ENCODE measurements around the gene SNAP47. TPM values are rescaled to one million over a fixed set of nuclear protein-coding genes. Genes with fewer than 3 reads are reported as not detected.

The SNAP47 gene
- total RNA-seq, 2 experiments from 2014 or later, result 30.9 to 32.5 TPM

DNA sequence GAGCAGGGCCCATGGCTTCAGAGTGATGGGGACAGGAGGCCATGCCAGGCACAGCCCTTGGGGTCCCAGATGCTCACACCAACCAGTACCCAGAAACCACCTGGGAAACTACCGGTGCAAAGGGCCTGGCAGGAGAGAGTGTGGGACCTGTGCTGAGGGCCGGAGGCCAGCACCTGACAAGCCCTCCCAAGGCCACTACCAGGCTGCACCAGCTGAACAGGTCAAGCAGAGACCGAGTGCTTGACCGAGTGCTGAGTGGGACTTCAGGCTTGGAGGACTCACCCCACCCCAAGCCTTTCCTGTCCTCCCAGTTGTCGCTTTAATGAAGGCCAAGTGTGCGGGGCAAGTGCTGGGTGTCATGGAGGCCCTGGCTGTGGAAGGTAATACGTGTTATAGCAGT is 36.5 kb downstream of the SNAP47 start:
- POLR2A ChIA-PET, result no interaction called here
- Mint-ChIP-seq H3K9me3 (no peaks in the 10 kb centered on the region), H3K27ac (no peak overlapping the region), H3K4me1 (ENCODE audit: low read depth) (peaks cover 25% of the 10 kb centered on the region), H3K36me3 (peaks cover 26% of the 10 kb centered on the region), H3K4me3 (no peak overlapping the region), H3K27me3 (no peaks in the 10 kb centered on the region)
- intact Hi-C loops (cut with micrococcal nuclease), result no loop called here
- DNase-seq, result no peak
- CTCF ChIA-PET, result no interaction called here

DNA sequence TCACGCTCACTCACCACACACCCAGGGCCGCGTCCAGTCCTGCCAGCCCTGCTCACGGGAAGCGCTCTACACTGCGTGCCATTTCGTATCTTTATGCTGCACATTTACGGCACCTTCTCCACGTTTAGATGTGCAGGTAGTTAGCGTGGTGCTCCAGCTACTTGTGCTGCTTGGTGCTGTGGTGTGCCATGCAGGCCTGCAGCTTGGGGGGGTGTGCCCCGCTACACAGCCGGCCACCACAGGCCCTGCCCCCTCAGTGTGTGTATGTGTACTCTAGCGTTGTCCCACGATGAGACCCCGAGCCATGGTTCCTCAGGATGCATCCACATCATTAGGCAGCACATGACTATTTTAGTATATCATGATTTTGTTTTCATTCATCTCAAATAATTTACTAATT is 38.3 kb downstream of the SNAP47 start:
- Mint-ChIP-seq H3K27me3 (no peaks in the 10 kb centered on the region), H3K27ac (no peak overlapping the region), H3K4me3 (no peak overlapping the region), H3K36me3 (peaks cover 12% of the 10 kb centered on the region), H3K9me3 (no peaks in the 10 kb centered on the region), H3K4me1 (ENCODE audit: low read depth) (peaks cover 15% of the 10 kb centered on the region)
- intact Hi-C loops (cut with micrococcal nuclease), result no loop called here
- ChIA-PET POLR2A (no interaction called here), CTCF (interaction anchor here (1.5 kb wide), 1 partner anchor 12 kb away, joined by 4 read pairs; no protein-coding TSS in a partner anchor)
- DNase-seq, result no peak

DNA sequence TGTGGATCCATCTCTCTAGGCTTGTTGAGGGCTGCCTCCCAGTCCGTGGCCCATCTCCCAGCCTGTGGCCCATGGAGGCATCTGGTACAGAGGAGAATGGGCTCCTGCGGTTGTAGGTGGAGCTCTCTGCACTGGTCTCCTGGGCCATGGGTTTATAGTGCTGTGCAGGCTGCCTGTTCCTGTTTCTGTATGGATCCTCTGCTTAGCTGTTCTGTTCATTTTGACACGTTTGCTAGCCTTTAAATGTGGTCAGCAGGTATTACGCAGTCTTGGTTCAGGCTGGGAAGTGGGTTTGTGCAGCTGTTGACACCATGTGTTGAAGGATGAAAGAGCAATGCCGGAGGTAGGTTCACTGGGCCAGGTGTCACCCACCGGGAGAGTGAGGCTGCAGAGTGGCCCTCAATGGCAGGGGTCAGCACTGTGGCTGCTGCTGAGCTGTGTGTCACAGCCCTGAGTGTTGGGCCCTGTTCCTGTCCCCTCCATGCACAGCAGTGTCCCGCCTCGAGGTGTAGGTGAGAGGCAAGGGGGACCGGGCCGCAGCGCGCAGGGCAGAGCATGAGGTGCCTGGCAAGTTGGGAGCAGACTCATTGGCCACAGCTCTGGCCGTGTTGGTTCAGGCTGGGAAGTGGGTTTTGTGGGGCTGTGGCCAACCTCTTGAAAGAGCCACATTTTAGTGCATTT is 39.0 kb downstream of the SNAP47 start:
- DNase-seq, result peak; percentile 44
- Mint-ChIP-seq H3K4me3 (no peak overlapping the region), H3K27ac (no peak overlapping the region), H3K36me3 (peaks cover 7% of the 10 kb centered on the region), H3K27me3 (no peaks in the 10 kb centered on the region), H3K4me1 (ENCODE audit: low read depth) (peaks cover 15% of the 10 kb centered on the region), H3K9me3 (no peaks in the 10 kb centered on the region)
- POLR2A ChIA-PET, result interaction anchor here (0.6 kb wide), 1 partner anchor 11 kb away, joined by 3 read pairs; no protein-coding TSS in a partner anchor
- CTCF ChIA-PET, result interaction anchor here (1.5 kb wide), 1 partner anchor 12 kb away, joined by 4 read pairs; no protein-coding TSS in a partner anchor
- intact Hi-C loops (cut with micrococcal nuclease), result no loop called here

DNA sequence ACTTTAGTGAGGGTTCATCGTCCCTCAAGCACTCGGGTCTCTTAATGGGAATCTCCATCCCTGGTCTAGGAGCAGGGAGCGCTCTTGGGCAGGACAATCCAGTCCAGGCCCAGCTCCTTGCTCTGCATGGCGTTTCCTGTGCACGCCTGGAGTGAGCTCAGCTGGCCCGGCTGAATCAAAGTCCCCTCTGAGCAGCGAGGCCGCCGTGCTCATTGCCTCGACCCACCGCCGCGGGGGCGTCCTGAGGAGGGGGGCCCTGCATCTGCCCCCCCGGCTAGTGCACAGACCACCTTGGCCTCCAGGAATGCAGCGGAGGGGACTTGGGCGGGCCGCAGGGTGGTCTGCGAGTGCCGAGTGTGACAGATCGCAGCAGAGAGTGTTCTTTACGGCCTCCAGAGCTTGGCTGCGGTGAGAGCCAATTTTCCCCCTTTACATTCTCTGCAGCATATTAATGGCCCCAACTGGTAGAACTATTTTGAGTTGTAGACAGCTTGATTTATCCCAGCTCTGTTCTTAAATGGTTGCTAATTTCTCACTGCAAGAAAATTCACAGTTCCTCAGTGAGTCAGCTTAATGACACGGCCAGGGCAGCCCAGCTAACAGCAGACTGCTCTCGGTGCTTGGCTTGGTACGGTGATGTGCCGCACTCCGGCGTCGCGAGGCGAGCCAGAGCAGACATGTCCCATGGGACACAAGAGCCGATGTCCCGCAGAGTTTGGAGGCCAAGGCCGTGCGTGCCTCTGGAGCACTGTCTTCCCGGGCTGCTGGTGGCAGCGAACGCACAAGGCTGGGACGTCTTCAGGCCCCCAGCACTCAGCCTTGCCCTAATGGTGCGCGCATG is 39.8 kb downstream of the SNAP47 start:
- peaks cover 7% of the 10 kb centered on the region for H3K36me3 Mint-ChIP-seq
- no peak overlapping the region for H3K27ac Mint-ChIP-seq
- no peaks in the 10 kb centered on the region for H3K27me3 Mint-ChIP-seq
- H3K4me1 Mint-ChIP-seq (ENCODE audit: low read depth), result peaks cover 15% of the 10 kb centered on the region
- no peak for DNase-seq
- no peak overlapping the region for H3K4me3 Mint-ChIP-seq
- no peaks in the 10 kb centered on the region for H3K9me3 Mint-ChIP-seq
- intact Hi-C loops (cut with micrococcal nuclease), result no loop called here
- ChIA-PET CTCF (interaction anchor here (0.6 kb wide), 1 partner anchor 441 kb away, joined by 3 read pairs; no protein-coding TSS in a partner anchor), POLR2A (interaction anchor here (0.6 kb wide), 1 partner anchor 12 kb away, joined by 3 read pairs; no protein-coding TSS in a partner anchor)

DNA sequence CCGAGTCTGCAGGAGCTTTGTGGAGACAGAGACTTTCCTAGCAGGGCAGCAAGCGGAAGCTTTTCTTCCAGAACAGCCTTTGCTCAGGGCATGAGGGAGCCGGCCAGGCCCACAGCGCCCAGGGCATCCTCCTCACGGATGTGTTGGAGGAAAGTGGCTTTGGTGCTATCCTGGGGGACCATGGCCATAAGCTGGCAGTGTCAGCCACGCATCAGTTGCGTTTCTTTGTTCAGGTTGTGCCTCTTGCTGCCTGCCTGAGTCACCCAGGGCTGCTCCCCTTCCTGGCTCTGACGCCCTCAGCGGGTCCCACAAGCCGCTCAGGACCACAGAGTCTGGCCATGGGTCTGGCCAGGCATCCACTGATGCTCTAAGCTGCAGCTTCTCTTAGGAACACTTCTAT is 40.6 kb downstream of the SNAP47 start:
- CTCF ChIA-PET, result no interaction called here
- H3K27ac Mint-ChIP-seq, result no peak overlapping the region

DNA sequence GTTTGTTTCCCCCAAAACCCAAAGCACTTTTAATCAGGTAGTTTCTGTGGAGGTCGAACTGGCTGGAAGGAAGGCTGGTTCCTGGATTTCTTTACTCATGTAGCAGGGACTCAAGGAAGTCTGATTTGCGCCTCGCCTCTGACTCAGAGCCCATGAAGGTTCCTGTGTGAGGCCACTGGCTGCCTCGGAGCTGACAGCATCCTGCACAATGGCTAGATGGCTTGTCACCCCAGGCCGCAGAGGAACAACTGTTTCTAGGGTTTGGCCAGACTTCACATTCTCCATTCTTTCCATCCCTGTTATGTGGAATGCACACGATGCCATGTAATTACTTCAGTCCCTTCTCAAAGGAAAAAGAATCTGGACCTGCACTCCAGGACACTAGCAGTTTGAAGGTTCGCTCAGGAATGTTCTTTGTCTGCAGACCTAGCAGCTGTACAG is 41.1 kb downstream of the SNAP47 start:
- DNase-seq, result no peak
- Mint-ChIP-seq H3K4me1 (ENCODE audit: low read depth) (peaks cover 15% of the 10 kb centered on the region), H3K4me3 (no peak overlapping the region), H3K27me3 (no peaks in the 10 kb centered on the region), H3K27ac (no peak overlapping the region), H3K9me3 (no peaks in the 10 kb centered on the region), H3K36me3 (peaks cover 7% of the 10 kb centered on the region)
- intact Hi-C loops (cut with micrococcal nuclease), result no loop called here
- CTCF ChIA-PET, result no interaction called here
- POLR2A ChIA-PET, result no interaction called here

More for the DNA sequence above, 40.6 kb downstream of the SNAP47 start:
- no peak for DNase-seq
- H3K4me3 Mint-ChIP-seq, result no peak overlapping the region
- H3K9me3 Mint-ChIP-seq, result no peaks in the 10 kb centered on the region
- peaks cover 15% of the 10 kb centered on the region for H3K4me1 Mint-ChIP-seq (ENCODE audit: low read depth)
- no peaks in the 10 kb centered on the region for H3K27me3 Mint-ChIP-seq
- intact Hi-C loops (cut with micrococcal nuclease), result no loop called here
- H3K36me3 Mint-ChIP-seq, result peaks cover 7% of the 10 kb centered on the region
- POLR2A ChIA-PET, result no interaction called here

DNA sequence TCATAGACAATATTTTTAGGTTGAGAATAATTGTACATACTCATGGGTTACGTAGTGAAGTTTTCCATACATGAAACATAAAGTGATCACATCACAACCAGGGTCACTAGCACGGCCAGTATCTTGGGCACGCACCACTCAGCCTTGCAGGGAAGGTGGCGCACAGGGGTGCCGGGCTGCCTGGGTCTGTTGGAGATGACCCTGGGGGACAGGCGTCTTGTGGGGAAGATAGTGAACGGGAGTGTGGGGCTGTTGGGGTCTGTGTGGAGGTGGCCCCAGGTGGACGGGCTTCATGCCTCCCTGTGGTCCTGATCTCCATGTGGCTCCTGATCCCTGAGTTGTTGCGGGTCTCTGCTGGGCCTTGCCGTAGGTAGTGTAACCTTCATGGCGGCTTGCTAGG is 41.9 kb downstream of the SNAP47 start:
- intact Hi-C loops (cut with micrococcal nuclease), result no loop called here
- Mint-ChIP-seq H3K4me3 (no peak overlapping the region), H3K36me3 (peaks cover 7% of the 10 kb centered on the region), H3K27me3 (no peaks in the 10 kb centered on the region), H3K4me1 (ENCODE audit: low read depth) (peaks cover 15% of the 10 kb centered on the region), H3K27ac (no peak overlapping the region), H3K9me3 (no peaks in the 10 kb centered on the region)
- DNase-seq, result no peak
- CTCF ChIA-PET, result no interaction called here
- POLR2A ChIA-PET, result no interaction called here

DNA sequence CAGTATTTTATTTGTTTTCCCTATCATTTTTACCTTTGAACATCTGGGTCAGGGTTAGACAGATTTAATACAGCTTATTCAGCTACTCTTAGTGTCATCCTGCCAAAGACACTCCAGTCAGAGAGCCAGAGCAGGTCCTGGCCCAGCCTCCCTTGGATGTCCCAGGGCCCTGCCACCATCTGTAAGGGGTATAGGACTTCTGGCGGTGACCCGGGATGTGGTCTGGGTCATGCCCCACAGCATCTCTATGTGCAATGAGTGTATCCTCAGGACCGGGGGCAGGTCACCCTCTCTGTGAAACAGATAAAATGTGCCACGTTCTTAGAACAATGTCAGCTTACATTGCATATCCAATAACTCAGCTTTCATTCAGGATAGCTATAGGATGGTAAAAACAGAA is 42.4 kb downstream of the SNAP47 start:
- H3K9me3 Mint-ChIP-seq, result no peaks in the 10 kb centered on the region
- H3K27ac Mint-ChIP-seq, result no peak overlapping the region
- peaks cover 15% of the 10 kb centered on the region for H3K4me1 Mint-ChIP-seq (ENCODE audit: low read depth)
- DNase-seq, result no peak
- H3K4me3 Mint-ChIP-seq, result no peak overlapping the region
- ChIA-PET POLR2A (no interaction called here), CTCF (no interaction called here)
- H3K27me3 Mint-ChIP-seq, result no peaks in the 10 kb centered on the region
- H3K36me3 Mint-ChIP-seq, result peaks cover 7% of the 10 kb centered on the region
- intact Hi-C loops (cut with micrococcal nuclease), result no loop called here

DNA sequence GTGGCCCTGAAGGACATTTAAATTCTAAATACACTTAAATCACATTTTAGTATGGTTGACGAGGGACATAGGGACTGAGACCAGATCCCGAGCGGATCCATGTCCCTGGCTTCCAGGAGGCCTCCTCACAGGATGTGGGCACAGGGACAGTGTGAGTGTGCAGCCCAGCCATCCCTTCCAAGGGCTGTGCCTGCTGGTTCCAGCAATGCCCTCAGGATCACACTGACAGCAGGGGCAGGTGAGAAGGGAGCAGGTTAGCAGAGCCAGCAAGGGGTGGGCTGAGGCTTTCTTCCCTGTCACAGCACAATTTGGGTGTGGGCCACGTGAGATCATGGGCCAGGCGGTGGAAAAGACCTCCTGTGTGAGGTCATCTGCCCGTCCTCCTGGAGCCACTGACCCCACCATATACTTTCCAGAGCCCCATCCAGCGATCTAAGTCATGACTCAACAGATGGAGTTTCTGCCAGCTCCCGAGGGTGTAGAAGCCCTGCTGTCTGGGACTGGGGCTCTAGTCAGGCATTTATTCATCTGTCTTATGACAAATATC is 43.2 kb downstream of the SNAP47 start:
- H3K27ac Mint-ChIP-seq, result no peak overlapping the region
- H3K36me3 Mint-ChIP-seq, result peaks cover 7% of the 10 kb centered on the region
- no peaks in the 10 kb centered on the region for H3K9me3 Mint-ChIP-seq
- intact Hi-C loops (cut with micrococcal nuclease), result no loop called here
- DNase-seq, result no peak
- H3K4me1 Mint-ChIP-seq (ENCODE audit: low read depth), result peaks cover 12% of the 10 kb centered on the region
- ChIA-PET CTCF (interaction anchor here (0.6 kb wide), 1 partner anchor 353 kb away, joined by 3 read pairs; no protein-coding TSS in a partner anchor), POLR2A (no interaction called here)
- no peak overlapping the region for H3K4me3 Mint-ChIP-seq
- no peaks in the 10 kb centered on the region for H3K27me3 Mint-ChIP-seq

DNA sequence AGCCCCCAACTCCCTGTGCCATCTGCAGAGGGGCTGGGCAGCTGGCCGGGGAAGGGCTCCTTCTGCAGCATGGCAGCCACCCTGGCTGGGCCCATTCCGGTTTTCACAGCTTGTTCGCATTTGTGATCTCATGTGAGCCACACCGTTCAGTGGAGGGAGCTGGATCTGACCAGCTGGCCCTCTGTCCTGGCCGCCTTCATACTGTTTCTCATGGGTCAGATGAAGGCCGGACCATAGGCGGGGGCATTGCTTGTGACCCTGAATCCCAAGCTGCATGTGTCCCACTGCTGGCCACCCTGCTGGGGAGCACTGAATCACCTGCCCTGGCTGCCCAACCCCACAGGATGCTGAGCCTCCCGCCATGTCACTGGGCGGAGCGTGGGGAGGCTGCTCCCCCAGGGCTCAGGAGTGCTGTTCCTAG is 43.8 kb downstream of the SNAP47 start:
- ChIA-PET CTCF (interaction anchor here (0.6 kb wide), 2 partner anchors 223 to 352 kb away, joined by 3 read pairs; no protein-coding TSS in a partner anchor), POLR2A (no interaction called here)
- DNase-seq, result no peak

DNA sequence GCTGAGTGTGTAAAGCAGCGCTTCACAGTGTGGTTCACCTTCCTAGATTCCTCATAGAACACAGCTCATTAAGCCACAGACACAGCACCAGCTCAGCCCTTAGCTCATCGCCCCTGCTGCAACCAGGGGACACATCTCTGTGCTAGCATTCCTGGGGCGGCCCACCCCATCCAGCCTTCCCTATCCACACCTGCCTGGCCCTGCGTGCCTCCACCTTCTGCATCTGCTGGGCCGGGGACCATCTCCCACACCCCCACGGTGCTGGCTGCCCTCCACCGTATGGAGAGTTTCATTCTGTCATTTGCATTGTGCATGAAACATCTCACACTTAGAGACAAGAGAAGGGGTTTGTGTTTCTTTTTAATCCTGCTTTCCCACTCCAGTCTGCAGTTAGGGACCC is 44.5 kb downstream of the SNAP47 start:
- ChIA-PET CTCF (interaction anchor here (0.6 kb wide), 1 partner anchor 222 kb away, joined by 3 read pairs; no protein-coding TSS in a partner anchor), POLR2A (no interaction called here)
- Mint-ChIP-seq H3K4me3 (no peak overlapping the region), H3K36me3 (no peaks in the 10 kb centered on the region), H3K9me3 (no peaks in the 10 kb centered on the region), H3K27me3 (no peaks in the 10 kb centered on the region), H3K4me1 (ENCODE audit: low read depth) (no peaks in the 10 kb centered on the region), H3K27ac (no peak overlapping the region)
- no peak for DNase-seq
- intact Hi-C loops (cut with micrococcal nuclease), result no loop called here

More for the DNA sequence above, 43.8 kb downstream of the SNAP47 start:
- H3K27me3 Mint-ChIP-seq, result no peaks in the 10 kb centered on the region
- peaks cover 6% of the 10 kb centered on the region for H3K4me1 Mint-ChIP-seq (ENCODE audit: low read depth)
- no peaks in the 10 kb centered on the region for H3K9me3 Mint-ChIP-seq
- H3K27ac Mint-ChIP-seq, result no peak overlapping the region
- intact Hi-C loops (cut with micrococcal nuclease), result no loop called here
- H3K4me3 Mint-ChIP-seq, result no peak overlapping the region
- H3K36me3 Mint-ChIP-seq, result peaks cover 4% of the 10 kb centered on the region
